ENCODE measurements around the gene AK5.
"Not testable (repeated sequence)": the region's sequence is repeated elsewhere in the genome, so short reads cannot be mapped to it uniquely, and the experiment has no call there.

The AK5 gene

DNA sequence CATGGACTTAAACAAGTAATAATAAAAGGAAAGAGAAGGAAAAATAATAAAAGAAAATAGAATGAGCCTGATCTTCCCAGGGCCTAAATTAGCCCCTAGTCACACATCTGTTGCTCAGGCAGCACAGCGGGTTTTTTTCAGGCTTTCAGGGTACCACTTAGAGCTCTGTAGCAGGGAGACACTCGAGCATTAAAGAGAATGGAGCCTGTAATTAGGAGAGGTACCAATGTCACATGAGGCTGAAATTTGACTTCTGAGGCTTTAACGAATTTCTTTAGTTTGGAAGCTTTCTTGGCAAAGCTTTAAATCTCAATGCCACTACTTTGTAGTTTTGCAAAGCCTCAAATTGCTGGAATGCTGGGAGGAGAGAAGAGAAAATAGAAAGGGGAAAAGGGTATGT, 116.3 kb downstream of the AK5 start:
- DNase-seq (ENCODE audit: low read depth, low spot score), result no peak

DNA sequence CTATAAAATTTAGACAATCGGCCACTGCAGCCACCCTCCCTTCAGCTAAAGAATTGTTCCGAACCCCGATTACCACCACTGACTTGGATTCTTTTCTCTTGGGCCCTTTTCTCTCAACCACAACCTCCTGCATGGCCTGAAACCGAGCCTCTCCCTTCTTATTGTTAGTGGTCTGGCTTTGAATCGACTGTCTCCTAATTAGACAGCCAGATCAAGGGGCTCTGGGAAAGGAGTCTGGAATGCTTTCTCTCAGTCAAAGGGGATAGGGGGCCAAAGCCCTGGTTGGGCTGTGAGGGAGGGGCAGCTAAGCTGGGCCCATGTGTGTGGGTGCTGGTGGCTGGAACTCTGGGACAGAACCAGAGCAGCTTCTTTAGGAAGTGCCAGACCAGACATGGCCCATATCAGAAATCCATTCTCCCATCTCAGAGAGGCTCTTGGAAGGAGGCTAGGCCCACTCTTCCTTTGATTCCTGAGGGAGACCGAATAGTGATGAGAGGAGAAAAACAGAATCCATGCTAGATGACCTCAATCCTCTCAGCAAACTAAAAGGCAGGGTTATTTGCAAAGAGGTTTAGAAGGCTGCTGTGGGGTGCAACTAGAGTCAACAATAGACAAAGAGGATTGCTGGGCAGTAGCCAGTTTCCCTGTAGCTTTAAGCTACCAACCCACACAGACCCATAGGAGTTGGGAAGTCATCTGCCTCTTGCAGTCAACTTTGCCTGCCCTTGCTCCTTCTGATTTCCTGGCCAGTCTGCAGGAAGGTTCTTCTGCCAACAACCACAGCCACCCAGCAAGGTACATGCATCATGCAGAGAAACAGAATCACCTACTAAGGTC, 117.6 kb downstream of the AK5 start:
- DNase-seq (ENCODE audit: low read depth, low spot score), result no peak

DNA sequence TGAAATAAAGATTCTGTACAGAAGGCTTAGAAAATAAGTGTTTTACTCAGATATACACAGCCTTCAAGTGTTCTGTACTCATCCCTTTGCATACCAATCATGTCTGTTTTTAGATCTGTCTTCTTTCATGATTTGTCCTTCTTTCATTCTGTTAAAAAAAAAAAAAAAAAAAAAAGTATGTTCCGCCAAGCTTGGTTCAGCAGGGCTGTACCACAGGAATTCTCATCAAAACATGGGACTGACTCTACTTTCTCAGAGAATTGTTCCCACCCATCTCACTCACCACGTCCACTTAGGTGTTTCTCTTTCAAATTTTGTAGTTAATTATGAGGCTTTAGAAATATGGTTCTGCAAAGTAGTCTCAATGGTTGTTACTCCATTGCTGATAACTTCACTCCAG, 119.0 kb downstream of the AK5 start:
- DNase-seq (ENCODE audit: low read depth, low spot score), result no peak

DNA sequence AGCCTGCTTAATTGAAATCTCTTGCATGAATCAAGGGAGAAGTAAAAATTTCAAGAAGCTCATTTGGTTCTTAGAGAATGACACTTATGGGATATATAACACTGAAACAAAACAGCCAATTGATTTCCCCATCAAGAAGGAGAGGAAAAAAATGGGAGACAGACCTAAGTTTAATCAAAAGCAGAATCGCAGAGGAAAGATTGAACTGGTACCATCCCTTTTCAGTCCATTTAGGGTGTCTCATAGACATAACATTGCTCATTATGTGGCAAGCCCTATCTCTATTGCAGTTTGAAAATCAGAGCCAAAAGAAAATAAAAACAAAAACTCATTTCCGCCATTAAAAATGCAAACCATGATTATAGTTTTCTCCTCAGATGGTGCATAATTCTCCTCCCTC, 119.6 kb downstream of the AK5 start:
- no peak for DNase-seq (ENCODE audit: low read depth, low spot score)

DNA sequence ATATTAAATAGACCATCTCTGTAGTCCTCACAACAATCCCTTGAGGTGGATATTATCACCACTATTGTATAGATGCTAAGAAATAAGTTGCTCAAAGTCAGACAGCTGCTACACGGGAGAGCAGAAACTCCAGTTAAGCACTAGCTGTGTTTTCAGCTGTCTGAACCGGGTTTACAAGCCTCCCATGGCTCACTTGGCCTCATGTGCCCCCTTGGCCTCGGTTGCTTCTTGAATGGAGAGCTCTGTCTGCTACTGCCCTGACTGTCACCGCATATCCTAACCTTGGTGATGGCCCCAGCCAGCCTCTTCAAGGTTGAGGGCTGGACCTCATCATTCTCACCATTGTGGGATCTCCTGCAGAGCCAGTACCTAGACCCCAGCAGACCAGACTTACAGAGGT, 123.4 kb downstream of the AK5 start:
- no peak for DNase-seq (ENCODE audit: low read depth, low spot score)

DNA sequence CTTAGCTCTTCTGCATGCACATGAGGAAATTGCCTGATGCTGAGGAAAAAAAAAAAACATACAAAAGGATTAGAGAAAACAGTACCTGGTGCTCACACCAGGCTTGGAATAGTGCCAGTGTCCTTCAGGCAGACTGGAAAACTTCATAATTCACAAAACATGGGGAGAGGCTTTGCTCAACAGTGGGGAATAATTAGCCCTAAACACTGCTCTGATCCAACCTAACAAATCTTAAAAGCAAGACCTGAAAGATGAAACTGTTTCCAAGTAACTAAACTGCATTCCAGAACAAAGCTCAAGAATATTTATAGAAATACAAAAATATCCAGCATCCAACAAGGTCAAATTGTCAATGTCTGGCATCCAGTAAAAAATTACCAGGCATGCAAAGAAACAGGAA, 124.8 kb downstream of the AK5 start:
- no peak for DNase-seq (ENCODE audit: low read depth, low spot score)

DNA sequence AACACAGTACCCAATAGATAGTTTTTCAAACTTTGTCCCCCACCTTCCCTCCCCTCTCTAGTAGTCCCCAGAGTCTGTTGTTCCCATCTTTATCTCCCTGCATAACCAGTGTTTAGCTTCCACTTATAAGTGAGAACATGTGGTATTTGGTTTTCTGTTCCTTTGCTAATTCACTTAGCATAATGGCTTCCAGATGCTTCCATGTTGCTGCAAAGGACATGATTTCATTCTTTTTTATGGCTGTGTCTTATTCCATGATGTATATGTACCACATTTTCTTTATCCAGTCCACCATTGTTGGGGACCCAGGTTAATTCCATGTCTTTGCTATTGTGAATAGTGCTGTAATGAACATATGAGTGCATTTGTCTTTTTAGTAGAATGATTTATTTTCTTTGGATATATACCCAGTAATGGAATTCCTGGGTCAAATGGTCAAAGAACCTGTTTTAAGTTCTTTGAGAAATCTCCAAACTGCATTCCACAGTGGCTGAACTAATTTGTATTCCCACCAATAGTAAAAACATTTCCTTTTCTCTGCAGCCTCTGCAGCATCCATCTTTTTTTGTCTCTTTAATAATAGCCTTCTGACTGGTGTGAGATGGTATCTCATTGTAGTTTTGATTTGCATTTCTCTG, 126.0 kb downstream of the AK5 start:
- no peak for DNase-seq (ENCODE audit: low read depth, low spot score)

DNA sequence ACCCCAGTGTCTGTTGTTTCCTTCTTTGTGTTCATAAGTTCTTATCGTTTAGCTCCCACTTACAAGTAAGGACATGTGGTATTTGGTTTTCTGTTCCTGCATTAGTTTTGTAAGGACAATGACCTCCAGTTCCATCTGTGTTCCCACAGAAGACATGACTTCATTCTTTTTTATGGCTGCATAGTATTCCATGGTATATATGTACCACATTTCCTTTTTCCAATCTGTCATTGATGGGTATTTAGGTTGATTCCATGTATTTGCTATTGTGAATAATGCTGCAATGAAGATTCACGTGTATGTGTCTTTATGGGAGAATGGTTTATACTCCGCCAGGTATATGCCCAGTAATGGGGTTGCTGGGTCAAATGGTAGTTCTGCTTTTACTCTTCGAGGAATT, 127.1 kb downstream of the AK5 start:
- DNase-seq (ENCODE audit: low read depth, low spot score), result not testable (repeated sequence)

DNA sequence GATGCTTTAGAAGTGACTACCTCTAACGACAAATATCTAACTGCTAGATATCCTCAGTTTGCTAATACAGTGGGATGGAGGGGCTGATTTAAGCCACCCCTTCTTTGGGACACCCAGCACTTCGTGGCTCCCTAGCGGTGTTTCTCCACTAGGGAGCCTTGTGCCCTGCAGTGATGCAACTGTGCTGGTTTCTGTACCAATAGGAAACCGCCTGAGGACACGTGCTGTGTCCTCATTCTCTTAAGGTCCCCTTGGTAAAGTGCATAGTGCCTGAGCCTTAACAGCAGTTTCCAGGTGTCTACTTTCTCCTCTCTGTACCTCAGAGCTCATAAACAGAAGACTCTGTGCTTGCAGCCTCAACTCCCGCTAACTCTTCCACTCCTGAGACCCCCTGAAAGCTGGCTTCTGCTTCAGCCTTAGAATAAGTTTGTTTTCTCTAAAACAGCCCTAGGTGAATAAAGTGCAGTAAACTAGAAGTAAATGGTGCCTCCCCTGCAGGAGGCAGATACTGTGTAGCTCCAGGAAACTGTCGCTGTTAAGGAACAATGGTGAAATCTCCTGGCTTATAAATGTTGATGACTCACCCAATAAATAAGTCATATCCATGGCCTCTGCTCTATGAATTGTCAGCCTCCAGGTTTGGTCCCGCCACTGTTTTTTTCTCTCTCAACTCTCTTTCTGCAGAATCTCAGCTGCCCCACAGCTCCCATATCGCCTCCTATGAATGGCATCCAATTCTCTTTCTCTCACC, 130.4 kb downstream of the AK5 start:
- no peak for DNase-seq (ENCODE audit: low read depth, low spot score)

DNA sequence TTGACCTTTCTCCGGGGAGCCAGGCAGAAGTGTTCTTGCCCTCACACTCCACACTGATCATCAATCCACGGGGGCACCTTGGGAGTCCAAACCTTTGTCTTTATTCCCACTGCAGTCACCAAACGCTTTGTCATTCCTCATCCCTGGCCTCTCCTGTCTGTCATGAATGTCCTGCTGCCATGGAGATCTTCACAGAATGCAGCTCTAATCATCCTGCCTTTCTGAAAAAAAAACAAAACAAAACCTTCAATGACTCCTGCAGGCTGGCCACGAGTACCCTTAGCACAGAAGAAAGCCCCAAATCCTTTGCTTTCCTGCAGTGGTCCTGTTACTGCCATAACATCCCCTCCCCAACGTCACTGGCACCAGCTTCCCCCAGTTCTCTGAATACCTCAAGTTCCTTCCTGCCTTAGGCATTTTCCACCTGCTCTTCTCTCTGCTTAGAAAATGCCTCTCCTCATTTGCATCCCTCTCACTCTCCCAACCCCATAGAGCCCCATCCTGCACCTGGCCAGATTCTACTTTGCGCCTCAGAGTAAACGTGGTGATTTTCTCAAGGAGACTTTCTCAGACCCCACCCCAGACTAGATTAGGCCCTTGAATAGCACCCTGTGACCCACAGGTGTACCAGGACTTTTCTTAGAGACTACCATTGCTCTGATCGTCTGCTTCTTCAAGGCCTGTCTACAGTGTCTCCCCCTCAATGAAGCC, 131.2 kb downstream of the AK5 start:
- no peak for DNase-seq (ENCODE audit: low read depth, low spot score)

DNA sequence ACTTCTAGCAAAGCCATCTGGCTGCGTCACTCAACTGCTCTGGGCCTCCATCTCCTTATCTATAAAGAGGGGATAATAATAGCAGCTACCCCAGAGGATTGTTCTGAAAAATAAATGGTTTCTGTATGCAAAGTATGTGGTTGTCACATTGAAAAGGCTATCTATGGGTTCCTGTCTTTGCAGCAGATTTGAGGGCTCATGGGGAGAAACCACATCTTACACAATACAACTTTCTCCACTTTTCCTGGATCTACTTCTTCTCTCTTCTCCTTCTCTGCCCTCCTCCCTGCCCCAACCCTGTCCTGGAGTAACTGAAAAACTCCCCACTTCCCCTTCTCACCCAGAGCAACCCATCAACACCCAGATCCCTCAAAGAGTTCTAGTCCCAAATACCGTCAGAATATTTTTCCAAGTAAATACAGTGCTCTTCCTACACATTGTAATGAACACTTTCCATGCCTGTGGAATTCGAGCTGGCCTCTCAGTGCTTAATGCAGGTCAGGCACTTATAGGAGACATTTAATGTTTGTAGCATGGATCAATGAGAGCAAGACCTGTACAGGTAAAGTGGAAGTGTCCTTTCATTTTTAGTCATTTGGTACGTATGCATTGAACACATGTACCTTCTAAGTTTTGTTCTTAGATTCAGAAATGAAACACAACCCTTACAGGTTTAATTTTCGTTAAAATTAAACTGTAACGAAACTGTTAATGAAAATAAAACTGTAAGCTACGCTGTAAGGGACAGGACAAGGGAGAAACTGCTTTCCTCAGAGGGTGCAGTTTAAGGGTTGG, 131.9 kb downstream of the AK5 start:
- DNase-seq (ENCODE audit: low read depth, low spot score), result no peak

DNA sequence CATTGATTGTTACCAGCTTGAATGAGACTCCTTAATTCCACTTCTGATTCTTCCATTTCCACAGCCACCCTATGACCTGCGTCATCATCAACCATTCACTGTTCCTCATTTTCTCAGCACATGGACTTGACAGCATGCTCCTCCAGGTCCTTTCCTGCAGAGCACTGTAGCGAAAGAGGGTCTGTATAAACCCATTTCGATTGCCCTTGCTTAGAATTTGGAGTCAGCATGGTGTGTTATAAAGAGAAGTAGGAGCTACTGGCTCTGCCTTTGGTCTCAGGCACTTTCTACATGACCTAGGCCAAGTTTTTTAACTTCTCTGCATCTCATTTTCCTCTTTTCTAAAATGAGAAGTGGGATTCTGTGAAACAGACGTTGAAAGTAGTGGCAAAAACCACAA, 133.8 kb downstream of the AK5 start:
- DNase-seq (ENCODE audit: low read depth, low spot score), result no peak

DNA sequence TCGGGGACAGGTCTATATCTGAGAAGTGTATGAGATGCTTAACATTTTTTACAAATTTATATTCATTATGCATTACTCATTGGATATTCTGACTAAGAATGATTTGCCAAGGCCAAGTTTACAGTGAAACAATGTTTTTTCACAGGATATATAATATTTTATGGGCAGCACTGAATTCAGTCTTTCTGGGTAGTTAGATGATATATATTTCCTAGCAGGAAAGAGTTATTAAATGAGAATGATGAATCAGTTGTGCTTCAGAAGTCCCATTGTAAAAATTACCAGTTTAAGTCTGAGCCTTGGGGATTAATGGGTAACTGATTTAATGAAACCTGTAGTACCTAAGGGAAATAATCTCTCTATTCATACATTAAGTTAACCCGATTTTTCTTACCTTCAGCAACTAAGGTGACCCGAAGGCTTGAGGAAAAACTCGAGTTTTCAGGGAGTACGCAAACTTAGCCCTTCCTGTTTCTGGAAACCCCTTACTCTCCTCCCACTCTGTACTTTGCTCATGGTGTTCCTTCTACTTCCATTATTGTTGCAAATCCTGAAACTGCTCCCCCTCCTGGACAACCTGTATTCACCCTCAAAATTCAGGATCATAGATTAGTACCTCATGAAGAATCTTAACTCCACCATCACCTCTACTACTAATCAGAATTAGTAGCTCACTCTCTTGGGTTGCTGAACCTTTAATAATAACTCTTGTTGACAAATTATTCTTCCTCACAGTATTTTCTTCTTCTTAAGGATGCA, 135.1 kb downstream of the AK5 start:
- DNase-seq (ENCODE audit: low read depth, low spot score), result no peak

DNA sequence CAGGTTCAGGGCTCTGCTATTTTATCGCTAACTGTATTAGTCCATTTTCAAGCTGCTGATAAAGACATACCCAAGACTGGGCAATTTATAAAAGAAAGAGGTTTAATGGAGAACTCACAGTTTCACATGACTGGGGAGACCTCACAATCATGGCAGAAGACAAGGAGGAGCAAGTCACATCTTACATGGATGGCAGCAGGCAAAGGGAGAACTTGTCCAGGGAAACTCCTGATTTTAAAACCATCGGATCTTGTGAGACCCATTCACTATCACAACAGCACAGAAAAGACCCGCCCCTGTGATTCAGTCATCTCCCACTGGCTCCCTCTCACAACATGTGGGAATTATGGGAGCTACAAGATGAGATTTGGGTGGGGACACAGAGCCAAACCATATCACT, 136.2 kb downstream of the AK5 start:
- not testable (repeated sequence) for DNase-seq (ENCODE audit: low read depth, low spot score)

DNA sequence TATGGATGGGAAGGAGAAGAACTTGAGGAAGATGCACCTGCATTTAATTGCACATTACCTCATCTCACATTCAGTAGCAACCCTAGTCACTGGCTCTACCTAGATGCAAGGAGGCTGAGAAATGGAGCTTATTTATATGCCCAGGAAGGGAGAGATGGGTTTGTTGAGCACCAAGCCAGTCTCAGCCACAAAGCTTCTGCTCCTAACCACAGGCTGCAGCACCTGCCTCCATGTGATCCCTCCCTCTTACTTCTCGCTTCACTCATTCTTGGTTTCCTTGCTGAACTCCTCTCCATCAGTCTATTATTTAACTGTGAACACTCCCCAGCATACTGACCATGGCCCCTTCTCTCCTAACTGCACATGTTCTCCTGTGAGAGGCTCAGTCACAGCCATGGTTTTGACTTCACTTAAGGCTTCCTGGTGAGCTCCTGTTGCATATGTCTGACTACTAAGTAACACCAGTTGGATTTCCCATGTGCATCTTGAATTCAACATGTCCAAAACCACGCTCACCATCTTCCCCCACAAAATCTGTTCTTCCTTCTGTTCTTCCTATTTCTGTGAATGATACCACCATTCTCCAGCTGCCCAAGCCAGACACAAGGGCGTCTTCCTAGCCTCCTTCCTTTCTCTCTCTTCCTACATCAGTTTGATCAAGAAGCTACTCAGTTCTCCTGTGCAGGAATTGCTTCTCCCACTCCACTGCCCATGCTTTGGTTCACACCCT, 139.8 kb downstream of the AK5 start:
- no peak for DNase-seq (ENCODE audit: low read depth, low spot score)

DNA sequence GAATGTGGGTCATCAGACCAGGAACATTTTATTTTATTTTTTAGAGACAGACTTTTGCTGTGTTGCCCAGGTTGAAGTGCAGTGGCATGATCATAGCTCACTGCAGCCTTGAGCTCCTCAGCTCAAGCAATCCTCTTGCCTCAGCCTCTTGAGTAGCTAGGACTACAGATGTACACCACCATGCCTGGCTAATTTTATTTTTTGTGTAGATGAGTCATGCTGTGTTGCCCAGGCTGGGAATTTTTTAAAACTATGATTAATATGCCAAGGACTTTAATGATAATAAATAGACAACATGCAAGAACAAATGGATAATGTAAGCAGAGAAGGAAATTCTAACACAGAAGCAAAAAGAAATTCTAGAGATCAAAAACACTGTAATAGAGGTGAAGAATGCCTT, 142.4 kb downstream of the AK5 start:
- no peak for DNase-seq (ENCODE audit: low read depth, low spot score)

DNA sequence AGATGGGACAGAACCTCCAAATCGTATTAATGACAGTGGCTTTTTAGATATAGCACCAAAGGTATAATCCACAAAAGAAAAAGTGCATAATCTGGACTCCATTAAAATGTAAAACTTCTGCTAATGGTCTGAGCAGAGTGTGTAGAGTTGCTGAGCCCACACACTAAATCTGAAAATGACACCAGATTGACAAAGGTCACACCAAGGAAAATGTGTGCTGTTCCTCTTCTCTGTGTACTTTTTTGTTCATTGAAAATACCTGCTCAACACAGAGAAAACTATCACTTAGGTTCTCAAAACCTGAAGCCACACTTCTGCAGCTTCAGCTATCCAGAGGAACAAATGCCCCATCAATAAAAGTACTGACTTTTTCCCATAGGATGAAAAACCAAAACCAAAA, 146.2 kb downstream of the AK5 start:
- no peak for DNase-seq (ENCODE audit: low read depth, low spot score)

DNA sequence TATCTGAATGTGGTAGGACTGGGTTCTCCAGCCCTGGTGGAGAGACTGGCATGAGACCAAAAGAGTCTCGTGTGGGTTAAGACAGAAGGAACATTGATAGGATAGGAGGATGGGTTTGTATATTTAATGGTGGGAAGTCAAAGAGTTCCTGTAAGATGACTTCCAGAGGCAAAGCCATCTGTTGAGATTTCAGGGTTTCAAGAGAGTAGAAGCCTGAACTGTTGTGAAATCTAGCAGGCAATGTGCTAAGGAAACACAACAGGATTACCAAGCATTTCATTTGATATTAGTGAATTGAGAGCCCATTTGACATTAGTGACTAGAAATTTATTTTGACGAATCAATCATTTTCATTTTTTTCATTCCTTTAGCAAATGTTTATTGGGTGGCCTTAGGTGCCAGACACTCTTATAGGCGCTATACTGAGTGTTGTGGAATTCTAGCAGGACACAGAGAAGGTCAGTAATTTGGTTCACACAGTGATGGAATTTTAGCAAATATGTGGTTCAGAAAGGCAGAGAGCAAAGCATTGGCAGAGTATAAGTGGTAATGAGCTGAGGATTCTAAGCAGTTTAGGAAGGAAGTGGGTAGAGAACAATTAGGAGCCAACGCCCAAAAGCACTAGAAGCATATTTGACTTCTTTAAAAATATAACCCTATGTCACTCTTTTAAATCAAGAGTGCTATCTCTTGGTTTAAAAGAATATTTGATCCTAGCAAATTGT, 149.3 kb downstream of the AK5 start:
- DNase-seq (ENCODE audit: low read depth, low spot score), result no peak

DNA sequence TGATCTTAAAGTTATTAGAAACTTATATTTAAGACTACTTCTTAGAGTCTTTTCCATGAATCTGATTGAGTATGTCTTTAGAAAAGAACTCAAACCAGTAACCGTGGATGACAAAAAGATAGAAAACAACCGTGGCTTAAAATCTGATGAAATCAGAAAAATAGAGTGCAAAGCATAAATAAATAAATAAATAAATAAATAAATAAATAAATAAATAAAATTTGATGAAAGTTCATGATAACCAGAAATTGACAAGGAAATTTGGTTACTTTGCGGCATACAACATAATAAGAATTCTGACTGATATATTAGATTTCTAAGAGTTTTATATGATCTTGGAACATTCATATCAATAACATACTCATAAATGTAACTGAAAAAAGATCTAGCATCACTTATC, 152.1 kb downstream of the AK5 start:
- DNase-seq (ENCODE audit: low read depth, low spot score), result no peak
